ENCODE measurements around the gene MZT2B.
"Not testable (repeated sequence)": the region's sequence is repeated elsewhere in the genome, so short reads cannot be mapped to it uniquely, and the experiment has no call there.

MZT2B gene

DNA sequence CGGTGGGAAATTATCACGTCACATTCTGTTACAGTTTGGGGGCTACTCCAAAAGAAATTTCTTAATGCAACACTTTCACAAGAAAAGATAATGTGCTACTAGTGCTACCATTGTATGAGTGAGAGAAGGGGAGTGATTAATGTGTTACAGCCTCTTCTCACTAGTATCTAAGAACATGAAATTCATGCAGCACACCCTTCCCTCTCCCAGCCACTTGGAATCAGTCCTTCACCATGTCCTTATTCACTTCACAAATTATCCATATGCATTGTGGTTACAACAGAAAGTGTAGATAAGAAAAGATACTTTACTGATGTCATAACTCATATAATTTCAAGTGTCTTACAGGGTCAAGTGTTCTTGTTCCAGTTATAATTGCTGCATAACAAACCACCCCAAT lies 37.1 kb downstream of the MZT2B start:
- CTCF ChIA-PET; POLR2A ChIA-PET; DNase-seq (ENCODE audit: low read depth, low spot score); H3K4me3 ChIP-seq (ENCODE audit: low read depth, low read length): not testable (repeated sequence)

DNA sequence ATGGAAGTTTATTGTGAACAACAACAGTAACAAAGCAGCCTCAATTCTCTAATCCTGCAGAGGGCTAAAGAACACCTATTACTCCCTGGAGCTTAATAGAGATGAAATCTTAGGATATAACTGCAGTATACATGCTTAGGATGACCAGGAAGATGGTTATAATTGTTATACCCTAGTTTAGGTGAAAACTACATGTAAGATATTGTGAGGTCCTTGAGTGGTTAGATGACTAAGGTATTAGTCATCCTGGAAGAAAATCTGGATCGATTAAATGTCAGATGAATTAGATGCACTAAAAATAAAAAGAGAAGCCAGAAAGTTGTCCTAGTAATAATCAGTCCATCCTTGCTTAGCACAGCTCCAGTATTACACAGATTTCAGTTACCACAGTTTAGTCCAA lies 38.4 kb downstream of the MZT2B start:
- H3K4me3 ChIP-seq (ENCODE audit: low read depth, low read length); CTCF ChIA-PET; POLR2A ChIA-PET; DNase-seq (ENCODE audit: low read depth, low spot score): not testable (repeated sequence)

- H3K4me3 ChIP-seq (ENCODE audit: low read depth, low read length); DNase-seq (ENCODE audit: low read depth, low spot score); POLR2A ChIA-PET; CTCF ChIA-PET: not testable (repeated sequence)
Observed at GRCh38 chr2:130222523-130222922, 40.5 kb downstream of the MZT2B start.

DNA sequence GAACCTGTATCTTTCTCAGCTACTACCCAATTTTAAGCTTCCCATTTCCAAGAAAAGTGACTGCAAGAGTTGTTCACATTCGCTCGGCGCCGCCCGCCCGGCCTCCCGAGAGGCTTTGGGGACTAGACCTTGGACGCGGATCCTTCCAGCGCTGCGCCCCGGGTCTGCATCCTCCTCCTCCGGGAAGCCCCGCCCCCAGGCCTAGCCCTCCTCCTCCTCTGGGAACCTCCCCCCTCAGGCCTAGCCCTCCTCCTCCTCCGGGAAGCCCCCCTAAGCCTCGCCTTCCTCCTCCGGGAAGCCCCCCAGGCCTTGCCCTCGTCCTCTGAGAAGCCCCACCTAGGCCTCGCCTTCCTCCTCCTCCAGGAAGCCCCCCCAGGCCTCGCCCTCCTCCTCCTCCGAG lies 45.9 kb downstream of the MZT2B start:
- CTCF ChIA-PET; POLR2A ChIA-PET; DNase-seq (ENCODE audit: low read depth, low spot score); H3K4me3 ChIP-seq (ENCODE audit: low read depth, low read length): not testable (repeated sequence)

DNA sequence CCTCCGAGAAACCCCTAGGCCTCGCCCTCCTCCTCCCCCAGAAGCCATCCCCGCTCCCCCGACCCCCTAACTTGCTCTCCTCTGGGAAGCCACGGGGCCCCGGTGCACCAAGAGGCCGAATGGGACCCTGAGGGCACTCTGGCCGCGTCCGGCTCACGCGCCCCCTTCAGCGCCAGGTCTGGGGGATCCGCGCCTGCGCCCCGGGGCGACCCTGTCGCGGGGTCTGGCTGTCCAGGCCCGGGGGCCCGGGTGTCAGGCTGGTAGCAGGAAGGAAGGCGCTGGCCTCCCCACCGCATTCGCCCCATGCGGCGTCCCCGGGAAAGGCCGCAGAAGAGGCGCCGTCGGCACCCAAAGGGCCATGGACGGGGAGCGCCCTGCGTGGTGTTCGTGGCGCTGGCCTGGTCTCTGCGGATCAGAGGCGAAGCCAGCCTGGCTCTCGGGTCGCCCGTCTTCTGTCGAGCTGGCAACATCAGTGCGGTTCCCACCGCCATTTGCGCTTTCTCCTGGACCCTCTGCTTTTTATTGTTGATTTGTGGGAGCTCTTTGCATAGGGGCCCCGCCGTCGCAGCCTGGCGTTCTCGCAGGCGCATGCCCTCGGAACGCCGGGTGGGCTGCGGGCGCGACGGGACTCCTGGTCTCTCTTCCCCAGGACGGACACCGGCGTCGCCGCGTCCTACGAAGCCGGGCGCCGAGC lies 46.6 kb downstream of the MZT2B start:
- H3K4me3 ChIP-seq (ENCODE audit: low read depth, low read length); DNase-seq (ENCODE audit: low read depth, low spot score); POLR2A ChIA-PET; CTCF ChIA-PET: not testable (repeated sequence)

DNA sequence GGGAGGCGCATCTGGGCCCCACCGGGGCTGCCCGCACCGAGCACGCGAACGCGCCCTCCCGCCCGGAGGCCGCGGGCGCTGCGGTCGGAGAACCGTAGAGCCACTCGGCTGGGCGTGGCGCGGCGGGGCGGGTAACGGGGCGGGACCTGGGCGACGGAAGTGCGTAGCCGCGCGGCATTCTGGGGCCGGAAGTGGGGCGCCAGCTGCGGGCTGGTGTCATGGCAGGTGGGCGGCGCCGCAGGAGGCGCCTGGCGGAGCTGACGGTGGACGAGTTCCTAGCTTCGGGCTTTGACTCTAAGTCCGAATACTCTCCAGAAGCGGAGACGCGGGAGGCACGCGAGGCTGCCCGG lies 47.1 kb downstream of the MZT2B start:
- POLR2A ChIA-PET; H3K4me3 ChIP-seq (ENCODE audit: low read depth, low read length); CTCF ChIA-PET; DNase-seq (ENCODE audit: low read depth, low spot score): not testable (repeated sequence)

- DNase-seq (ENCODE audit: low read depth, low spot score); H3K4me3 ChIP-seq (ENCODE audit: low read depth, low read length); POLR2A ChIA-PET; CTCF ChIA-PET: not testable (repeated sequence)
Observed at GRCh38 chr2:130230376-130230775, 48.3 kb downstream of the MZT2B start.

DNA sequence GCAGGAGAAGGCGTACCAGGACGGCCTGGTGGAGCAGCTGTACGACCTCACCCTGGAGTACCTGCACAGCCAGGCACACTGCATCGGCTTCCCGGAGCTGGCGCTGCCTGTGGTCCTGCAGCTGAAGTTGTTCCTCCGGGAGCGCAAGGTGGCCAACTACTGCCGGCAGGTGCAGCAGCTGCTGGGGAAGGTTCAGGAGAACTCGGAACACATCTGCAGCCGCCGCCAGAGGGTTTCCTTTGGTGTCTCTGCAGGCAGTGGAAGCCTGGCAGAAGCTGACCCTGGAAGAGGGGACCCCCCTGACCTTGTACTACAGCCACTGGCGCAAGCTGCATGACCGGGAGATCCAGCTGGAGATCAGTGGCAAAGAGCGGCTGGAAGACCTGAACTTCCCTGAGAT lies 48.8 kb downstream of the MZT2B start:
- POLR2A ChIA-PET; H3K4me3 ChIP-seq (ENCODE audit: low read depth, low read length); DNase-seq (ENCODE audit: low read depth, low spot score); CTCF ChIA-PET: not testable (repeated sequence)

DNA sequence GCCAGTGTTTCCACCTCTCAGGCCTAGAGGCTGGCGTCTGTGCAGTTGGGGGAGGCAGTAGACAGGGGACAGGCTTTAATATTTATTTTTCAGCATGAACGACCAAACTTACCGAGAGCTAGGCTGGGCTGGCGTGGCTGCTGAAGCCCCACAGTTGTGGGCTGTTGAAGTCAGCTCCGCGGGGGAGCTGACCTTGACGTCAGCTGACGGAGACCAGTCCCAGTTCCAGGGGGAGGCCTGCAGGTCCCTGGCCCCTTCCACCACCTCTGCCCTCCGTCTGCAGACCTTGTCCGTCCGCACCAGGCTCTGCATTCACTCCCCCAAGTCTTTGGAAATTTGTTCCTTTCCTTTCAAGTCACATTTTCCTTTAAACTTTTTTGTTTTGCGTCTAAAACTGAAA lies 49.6 kb downstream of the MZT2B start:
- DNase-seq (ENCODE audit: low read depth, low spot score) = no peak
- POLR2A ChIA-PET = no interaction called here
- CTCF ChIA-PET = no interaction called here
- H3K4me3 ChIP-seq (ENCODE audit: low read depth, low read length) = no peak overlapping the region
- no peak for TF ChIP-seq CTCF (IDR thresholded peaks at IDR 0.05; ENCODE audit: insufficient read depth, low read length, missing control alignments)

- DNase-seq (ENCODE audit: low read depth, low spot score); POLR2A ChIA-PET; CTCF ChIA-PET: not testable (repeated sequence)
Observed at GRCh38 chr2:130233066-130233465, 51.0 kb downstream of the MZT2B start.

GRCh38 chr2:130239581-130239980 lies 57.5 kb downstream of the MZT2B start:
- H3K4me3 ChIP-seq (ENCODE audit: low read depth, low read length); POLR2A ChIA-PET; CTCF ChIA-PET; DNase-seq (ENCODE audit: low read depth, low spot score): not testable (repeated sequence)

More at GRCh38 chr2:130233066-130233465, 51.0 kb downstream of the MZT2B start:
- not testable (repeated sequence) for H3K4me3 ChIP-seq (ENCODE audit: low read depth, low read length)
